IPS DF 4.7 (cell line): ENCODE measurements around the gene CSH2.
"Not testable (repeated sequence)": the region's sequence is repeated elsewhere in the genome, so short reads cannot be mapped to it uniquely, and the experiment has no call there.

Source experiments
- DNase-seq: peaks from one replicate; pipeline ENCODE4 v3.0.0-alpha.2; 2013; ENCODE audit warnings: low spot score; ENCODE audit errors: extremely low read depth

The CSH2 gene

DNA sequence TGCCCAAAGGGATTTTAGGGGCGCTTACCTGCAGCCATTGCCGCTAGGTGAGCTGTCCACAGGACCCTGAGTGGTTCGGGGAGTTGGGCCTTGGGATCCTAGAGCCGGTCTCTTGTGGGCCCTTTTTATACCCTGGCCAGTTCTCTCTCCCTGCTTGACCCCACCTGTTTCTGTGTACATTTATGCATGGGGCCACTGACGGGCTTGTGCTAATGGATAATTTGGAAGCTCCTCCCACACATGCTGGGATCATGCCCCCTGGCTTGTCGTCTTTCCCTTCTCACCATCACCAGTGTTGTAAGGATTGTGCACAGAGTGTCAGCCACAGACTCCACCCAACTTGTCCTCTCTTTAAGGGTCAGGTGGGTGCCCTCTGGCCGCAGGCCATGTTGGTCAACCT lies at the start of gene CSH2:
CSH2 (minus strand) TSS at position 101 of the 400 bp plus-strand sequence; CDS start at position 38, 63 bp downstream.
- not testable (repeated sequence) for DNase-seq

DNA sequence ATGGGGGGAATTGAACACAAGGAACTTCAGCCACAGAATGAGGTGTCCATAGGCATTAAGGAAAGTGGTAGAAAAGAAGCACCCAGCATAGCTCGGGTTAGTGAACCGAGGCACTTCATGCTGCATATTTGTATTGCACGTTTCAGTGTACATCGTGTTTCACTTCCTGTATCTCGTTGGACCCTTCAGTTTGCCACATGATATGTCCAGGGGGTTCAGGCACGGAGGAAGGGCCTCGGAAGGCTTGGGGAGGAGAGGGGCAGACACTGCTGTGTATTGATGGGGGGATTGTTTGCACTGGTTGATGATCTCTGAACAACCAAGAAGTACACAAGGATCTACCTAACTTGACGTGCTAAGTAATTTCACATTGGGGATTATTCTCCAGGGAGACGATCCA lies 48.9 kb upstream of the CSH2 start:
- not testable (repeated sequence) for DNase-seq

DNA sequence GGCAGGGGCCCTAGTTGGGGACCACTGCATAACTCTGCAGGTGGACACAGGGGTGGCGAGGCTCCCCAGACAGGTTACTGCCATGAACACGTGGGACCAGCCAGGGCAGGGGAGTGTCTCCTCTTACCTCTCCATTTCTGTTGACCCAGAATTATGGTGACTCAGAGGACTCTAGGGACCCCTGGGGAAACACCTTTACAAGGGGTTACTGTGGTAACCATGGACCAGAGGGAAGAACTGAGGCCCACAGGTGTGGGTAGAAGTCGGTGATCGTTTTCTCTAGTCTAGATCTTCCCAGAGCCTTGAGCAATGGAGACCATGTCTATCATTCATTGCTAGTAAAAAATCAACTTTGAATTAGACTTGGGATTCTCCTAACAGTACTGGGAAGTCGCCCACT lies 47.3 kb upstream of the CSH2 start:
- not testable (repeated sequence) for DNase-seq

DNA sequence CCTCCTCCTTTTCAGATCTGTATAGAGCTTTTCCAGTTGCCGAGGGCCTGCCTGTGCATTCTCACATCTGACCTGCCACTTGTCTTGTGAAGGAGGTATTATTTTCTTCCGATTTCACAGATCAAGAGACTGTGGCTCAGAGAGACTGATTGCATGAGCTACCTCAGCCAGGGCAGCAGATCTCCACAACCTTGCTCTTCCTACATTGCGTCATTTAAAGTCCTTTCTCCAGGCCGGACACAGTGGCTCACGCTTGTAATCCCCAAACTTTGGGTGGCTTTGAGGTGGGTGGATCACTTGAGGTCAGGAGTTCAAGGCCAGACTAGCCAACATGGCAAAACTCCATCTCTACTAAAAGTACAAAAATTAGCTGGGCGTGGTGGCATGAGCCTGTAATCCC lies 46.6 kb upstream of the CSH2 start:
- DNase-seq, result not testable (repeated sequence)

DNA sequence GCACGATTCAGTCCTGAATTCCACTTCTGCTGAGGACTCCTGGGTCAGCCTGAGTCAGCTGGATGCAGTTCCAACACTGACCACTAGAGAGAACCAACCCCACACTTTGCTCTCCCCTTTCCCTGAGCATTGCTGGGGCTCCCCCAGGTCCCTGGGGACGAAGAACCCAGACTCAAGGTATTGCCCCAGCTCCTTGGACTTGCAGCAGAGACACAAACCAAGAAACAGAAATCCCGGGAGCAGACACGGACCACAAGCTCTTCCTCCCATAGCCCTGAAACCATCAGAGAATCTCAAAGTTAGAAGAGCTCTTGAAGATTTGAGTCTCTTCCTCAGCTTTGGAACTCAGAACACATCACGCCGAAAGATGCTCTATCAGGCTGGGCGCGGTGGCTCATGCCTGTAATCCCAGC lies 45.8 kb upstream of the CSH2 start:
- no peak for DNase-seq

DNA sequence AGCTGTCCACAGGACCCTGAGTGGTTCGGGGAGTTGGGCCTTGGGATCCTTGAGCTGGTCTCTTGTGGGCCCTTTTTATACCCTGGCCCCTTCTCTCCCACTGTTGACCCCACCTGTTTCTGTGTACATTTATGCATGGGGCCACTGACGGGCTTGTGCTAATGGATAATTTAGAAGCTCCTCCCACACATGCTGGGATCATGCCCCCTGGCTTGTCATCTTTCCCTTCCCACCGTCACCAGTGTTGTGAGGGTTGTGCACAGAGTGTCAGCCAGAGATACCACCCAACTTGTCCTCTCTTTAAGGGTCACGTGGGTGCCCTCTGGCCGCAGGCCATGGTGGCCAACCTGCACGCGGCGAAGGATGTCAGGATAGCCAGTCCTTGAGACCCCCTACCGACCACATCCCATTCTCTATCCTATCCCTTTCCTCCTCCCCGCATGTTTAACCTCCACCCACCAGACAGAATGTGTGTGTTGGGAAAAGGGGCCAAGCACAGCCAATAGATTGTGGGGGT lies 45.4 kb upstream of the CSH2 start, which contains the start of gene GH1:
GH1 (minus strand) TSS at position 51 of the 517 bp plus-strand sequence. CDS start 63 bp downstream, outside the sequence.
- DNase-seq, result not testable (repeated sequence)

DNA sequence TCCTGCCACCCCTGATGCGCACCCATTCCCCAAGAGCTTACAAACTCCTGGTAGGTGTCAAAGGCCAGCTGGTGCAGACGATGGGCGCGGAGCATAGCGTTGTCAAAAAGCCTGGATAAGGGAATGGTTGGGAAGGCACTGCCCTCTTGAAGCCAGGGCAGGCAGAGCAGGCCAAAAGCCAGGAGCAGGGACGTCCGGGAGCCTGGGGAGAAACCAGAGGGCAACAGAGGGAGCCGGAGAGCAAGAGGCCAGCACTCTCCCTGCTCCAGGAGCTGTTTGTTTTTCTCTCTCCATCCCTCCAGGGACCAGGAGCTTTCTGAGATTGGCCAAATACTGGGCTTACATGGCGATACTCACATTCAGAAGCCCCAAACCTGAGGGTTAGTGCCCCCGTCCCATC lies 44.8 kb upstream of the CSH2 start:
- DNase-seq, result no peak

DNA sequence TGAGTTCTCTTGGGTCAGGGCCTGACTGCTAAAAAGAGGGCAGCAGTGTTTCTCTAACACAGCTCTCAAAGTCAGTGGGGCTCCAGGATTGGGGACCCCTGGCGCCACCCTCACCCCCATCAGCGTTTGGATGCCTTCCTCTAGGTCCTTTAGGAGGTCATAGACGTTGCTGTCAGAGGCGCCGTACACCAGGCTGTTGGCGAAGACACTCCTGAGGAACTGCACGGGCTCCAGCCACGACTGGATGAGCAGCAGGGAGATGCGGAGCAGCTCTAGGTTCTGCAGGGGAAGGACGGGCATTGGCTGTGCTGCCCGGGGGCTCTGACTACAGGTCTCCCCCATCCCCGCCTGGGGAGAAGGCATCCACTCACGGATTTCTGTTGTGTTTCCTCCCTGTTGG lies 44.2 kb upstream of the CSH2 start:
- no peak for DNase-seq

DNA sequence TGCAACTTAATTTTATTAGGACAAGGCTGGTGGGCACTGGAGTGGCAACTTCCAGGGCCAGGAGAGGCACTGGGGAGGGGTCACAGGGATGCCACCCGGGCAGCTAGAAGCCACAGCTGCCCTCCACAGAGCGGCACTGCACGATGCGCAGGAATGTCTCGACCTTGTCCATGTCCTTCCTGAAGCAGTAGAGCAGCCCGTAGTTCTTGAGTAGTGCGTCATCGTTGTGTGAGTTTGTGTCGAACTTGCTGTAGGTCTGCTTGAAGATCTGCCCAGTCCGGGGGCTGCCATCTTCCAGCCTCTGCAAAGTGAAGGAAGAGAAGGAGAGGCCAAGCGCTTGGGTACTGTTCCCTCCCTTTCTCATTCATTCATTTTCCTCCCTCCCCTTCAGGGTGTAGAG lies 43.7 kb upstream of the CSH2 start:
- DNase-seq, result not testable (repeated sequence)

DNA sequence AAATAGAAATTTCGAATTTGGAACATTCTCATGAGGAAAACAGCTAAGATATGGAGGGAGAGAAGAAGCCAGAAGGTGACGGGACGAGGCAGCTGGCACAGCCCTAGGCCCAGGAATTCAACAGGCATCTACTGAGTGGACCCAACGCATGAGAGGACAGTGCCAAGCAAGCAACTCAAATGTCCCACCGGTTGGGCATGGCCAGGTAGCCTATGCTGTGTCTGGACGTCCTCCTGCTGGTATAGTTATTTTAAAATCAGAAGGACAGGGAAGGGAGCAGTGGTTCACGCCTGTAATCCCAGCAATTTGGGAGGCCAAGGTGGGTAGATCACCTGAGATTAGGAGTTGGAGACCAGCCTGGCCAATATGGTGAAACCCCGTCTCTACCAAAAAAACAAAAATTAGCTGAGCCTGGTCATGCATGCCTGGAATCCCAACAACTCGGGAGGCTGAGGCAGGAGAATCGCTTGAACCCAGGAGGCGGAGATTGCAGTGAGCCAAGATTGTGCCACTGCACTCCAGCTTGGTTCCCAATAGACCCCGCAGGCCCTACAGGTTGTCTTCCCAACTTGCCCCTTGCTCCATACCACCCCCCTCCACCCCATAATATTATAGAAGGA lies 43.2 kb upstream of the CSH2 start:
- no peak for DNase-seq

DNA sequence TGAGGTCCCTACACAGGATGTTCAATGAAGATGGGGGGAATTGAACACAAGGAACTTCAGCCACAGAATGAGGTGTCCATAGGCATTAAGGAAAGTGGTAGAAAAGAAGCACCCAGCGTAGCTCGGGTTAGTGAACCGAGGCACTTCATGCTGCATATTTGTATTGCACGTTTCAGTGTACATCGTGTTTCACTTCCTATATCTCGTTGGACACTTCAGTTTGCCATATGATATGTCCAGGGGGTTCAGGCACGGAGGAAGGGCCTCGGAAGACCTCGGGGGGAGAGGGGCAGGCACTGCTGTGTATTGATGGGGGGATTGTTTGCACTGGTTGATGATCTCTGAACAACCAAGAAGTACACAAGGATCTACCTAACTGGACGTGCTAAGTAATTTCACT lies 42.3 kb upstream of the CSH2 start:
- not testable (repeated sequence) for DNase-seq

DNA sequence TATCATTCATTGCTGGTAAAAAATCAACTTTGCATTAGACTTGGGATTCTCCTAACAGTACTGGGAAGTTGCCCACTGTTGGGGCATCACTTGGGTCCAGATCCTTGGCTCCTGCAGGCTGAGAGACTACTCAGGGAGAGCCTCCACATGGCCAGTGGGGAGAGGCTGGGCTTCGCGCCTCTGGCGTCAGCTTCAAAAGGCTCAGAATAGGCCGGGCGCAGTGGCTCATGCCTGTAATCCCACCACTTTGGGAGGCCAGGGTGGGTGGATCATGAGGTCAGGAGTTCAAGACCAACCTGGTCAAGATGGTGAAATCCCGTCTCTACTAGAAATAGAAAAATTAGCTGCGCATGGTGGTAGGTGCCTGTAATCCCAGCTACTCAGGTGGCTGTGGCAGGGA lies 41.0 kb upstream of the CSH2 start:
- no peak for DNase-seq

DNA sequence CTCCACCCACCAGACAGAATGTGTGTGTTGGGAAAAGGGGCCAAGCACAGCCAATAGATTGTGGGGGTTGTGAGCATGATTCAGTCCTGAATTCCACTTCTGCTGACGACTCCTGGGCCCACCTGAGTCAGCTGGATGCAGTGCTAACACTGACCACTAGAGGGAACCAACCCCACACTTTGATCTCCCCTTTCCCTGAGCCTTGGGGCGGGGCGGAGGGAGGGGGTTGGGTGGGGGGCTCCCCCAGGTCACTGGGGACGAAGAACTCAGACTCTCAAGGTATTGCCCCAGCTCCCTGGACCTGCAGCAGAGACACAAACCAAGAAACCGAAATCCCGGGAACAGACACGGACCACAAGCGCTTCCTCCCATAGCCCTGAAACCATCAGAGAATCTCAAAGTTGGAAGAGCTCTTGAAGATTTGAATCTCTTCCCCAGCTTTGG lies 38.2 kb upstream of the CSH2 start:
- no peak for DNase-seq

DNA sequence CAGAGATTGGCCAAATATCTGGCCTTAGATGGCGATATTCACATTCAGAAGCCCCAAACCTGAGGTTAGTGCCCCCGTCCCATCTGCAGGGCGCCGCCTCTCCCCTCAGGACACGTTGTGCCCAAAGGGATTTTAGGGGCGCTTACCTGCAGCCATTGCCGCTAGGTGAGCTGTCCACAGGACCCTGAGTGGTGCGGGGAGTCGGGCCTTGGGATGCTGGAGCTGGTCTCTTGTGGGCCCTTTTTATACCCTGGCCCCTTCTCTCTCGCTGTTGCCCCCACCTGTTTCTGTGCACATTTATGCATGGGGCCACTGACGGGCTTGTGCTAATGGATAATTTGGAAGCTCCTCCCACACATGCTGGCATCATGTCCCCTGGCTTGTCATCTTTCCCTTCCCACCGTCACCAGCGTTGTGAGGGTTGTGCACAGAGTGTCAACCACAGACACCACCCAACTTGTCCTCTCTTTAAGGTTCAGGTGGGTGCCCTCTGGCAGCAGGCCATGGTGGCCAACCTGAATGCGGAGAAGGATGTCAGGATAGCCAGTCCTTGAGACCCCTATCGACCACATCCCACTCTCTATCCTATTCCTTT lies 37.7 kb upstream of the CSH2 start, which contains the start of gene CSHL1:
CSHL1 (minus strand) TSS at position 218 of the 595 bp plus-strand sequence; CDS start at position 156, 62 bp downstream.
- no peak for DNase-seq

DNA sequence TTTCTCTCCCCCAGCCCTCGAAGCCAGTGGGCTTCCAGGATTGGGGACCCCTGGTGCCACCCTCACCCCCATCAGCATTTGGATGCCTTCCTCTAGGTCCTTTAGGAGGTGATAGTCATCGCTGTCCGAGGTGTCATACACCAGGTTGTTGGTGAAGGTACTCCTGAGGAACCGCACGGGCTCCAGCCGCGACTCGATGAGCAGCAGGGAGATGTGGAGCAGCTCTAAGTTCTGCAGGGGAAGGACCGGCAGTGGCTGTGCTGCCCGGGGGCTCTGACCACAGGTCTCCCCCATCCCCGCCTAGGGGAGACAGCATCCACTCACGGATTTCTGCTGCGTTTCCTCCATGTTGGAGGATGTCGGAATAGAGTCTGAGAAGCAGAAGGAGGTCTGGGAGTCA lies 36.6 kb upstream of the CSH2 start:
- DNase-seq, result no peak

DNA sequence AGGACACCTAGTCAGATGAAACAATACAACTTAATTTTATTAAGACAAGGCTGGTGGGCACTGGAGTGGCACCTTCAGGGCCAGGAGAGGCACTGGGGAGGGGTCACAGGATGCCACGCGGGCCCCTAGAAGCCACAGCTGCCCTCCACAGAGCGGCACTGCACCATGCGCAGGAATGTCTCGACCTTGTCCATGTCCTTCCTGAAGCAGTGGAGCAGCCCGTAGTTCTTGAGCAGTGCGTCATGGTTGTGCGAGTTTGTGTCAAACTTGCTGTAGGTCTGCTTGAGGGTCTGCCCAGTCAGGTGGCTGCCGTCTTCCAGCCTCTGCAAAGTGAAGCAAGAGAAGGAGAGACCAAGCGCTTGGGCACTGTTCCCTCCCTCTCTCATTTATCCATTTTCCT lies 36.1 kb upstream of the CSH2 start:
- not testable (repeated sequence) for DNase-seq

DNA sequence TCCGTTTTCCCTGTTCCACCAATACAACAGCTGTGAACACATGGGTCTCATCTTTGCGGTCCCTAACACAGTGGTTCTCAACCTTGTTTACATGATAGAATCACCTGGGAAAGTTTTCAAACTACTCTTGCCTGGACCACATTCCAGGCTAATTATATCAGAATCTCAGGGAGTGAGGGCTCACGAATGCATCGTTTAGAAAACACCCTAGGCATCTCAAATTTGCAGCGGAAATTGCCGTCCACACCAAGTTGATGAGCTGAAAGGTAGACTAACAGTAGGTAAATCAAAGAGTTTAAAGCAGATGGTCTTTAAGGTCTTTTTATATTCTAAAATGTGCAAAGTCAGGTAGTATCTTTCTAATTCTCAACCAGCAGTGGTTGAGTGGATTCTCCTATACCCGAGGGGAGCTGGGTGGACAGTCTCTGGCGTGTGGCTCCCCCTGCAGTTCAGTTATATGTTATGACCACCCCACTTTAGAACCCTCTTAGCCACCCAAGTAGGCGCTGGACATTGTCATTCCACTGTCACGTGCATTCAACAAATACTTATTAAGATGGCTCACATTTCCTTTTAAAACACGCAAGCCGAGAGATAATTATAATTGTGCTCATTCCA lies 33.8 kb upstream of the CSH2 start:
- not testable (repeated sequence) for DNase-seq

DNA sequence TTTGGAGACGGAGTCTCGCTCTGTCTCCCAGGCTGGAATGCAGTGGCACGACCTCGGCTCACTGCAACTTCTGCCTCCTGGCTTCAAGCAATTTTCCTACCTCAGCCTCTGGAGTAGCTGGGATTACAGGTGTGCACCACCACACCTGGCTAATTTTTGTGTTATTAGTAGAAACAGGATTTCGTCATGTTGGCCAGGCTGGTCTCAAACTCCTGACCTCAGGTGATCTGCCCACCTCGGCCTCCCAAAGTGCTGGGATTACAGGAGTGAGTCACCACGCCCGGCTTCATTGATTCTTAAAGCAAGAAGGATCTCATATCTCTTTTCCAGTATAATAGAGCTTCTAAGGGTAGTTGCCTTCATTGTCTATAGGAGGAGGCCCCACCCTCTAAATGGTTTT lies 31.3 kb upstream of the CSH2 start:
- not testable (repeated sequence) for DNase-seq

DNA sequence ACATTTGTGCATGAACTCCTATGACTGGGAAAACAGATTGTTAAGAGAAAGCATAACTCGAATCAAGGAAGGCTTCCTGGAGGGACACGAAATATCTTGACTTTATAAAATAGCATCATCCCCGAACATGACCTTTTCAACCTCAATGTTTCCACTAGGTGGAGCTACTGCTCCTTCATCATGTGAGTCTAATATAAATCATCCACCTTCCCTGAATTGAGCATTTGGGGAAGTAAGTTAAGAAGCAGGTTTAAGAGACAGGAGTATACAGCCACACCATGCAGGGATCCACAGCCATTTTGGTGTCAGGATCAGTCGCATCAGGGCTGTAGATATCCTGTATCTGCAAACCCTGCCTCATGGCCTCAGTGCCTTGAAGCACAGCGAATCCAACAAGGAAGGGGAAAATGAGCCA lies 30.3 kb upstream of the CSH2 start:
- DNase-seq, result not testable (repeated sequence)

DNA sequence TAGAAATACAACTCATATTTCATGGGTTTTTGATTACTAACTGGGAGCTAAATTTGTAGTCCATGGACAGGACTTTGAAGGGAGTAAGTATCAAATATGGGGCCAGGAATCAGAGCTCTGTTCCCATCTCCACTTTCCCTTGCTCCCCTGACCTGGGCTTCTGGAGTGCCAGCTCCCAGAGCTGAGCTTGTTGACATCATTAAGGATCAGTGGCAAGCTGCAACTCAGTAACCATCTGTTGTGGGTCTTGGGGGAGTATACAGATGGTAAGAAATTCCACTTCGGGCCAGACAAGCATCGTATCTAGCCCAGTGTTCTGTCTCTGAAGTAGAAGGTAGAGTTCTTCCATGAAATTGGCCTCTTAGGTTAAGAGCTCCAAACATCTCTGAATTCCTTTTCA lies 28.5 kb upstream of the CSH2 start:
- DNase-seq, result not testable (repeated sequence)

DNA sequence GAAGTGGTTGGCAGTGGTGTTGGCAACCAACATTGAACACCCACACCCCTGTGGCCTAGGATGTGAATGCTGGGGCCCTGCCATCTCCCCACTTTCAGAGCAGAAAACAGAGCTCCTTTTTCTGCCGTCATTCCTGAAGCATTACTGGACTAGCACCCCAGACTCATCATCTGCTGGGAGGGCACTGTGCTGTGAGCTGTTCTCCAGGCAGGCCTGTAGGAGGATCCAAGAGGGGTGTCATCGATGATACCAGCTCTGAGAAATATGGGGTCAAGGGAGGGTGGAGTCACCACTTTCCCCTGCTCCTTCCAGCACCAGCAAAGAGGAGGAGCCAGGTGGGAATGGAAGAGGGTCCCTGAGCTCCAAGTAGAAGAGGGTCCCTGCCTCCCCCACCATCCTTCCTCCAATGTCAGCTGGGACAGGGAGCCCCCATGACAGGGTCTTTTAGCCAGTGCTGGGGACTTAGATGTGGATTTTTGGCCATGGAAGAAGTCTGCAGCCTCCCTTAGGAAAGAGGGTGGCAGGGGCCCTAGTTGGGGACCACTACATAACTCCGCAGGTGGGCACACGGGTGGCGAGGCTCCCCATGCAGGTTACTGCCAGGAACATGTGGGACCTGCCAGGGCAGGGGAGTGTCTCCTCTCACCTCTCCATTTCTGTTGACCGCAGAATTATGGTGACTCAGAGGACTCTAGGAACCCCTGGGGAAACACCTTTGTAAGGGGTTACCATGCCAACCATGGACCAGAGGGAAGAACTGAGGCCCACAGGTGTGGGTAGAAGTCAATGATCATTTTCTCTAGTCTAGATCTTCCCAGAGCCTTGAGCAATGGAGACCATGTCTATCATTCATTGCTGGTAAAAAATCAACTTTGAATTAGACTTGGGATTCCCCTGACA lies 25.7 kb upstream of the CSH2 start:
- not testable (repeated sequence) for DNase-seq
